SH-SY5Y (cell line): ENCODE data around the gene HSD17B13.

Source experiments
- GATA2 ChIP-seq: IDR thresholded peaks from 2 replicates; pipeline ENCODE4 v1.6.1; 2011; ENCODE audit warnings: mild to moderate bottlenecking, low read depth, low read length
- GATA3 ChIP-seq: IDR thresholded peaks from 2 replicates; pipeline ENCODE4 v1.6.1; 2011; ENCODE audit warnings: low read depth, mild to moderate bottlenecking, low read length, moderate library complexity

HSD17B13 gene, protein sequence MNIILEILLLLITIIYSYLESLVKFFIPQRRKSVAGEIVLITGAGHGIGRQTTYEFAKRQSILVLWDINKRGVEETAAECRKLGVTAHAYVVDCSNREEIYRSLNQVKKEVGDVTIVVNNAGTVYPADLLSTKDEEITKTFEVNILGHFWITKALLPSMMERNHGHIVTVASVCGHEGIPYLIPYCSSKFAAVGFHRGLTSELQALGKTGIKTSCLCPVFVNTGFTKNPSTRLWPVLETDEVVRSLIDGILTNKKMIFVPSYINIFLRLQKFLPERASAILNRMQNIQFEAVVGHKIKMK

DNA sequence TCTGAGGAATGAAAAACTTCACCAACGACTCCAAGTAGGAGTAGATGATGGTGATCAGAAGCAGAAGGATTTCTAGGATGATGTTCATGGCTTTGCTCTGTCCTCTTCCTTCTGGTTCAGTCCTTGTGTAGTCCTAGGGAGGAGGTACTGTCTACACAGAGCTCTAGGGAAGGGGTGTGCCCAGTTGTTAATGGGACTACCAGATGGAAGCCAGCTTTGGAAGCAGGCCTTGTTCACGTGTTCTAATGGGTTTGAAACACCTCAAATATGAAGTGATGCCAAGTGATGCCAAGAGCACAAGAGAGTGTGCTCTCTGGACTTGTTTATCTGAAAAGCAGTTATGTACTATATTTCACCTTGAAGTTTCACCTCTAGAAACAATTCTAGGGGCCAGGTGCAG, at the start of gene HSD17B13:
Gene HSD17B13, minus strand, starts transcription at position 129 of the 400 bp plus-strand sequence. Its CDS starts 41 bp downstream, at position 88.
- TF ChIP-seq GATA3 (no peak), GATA2 (no peak)

DNA sequence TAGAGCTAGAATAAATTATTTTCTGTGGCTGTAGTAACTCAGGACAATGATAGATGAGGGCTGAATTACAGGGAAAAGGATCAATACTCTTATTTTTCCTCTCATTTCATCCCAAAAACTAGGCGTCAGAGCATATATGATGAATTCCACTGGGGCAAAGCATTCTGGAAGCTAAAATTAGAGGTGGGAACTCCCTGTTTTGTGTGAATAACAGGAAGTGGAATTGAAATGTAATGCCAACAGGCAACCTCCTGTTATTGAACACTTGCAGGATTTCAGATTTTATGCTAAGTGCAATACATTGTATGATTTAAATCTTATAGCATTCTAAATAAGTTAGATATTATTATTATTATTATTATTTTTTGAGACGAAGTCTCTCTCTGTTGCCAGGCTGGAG, 47.4 kb upstream of the HSD17B13 start:
- no peak for TF ChIP-seq GATA2
- no peak for TF ChIP-seq GATA3

DNA sequence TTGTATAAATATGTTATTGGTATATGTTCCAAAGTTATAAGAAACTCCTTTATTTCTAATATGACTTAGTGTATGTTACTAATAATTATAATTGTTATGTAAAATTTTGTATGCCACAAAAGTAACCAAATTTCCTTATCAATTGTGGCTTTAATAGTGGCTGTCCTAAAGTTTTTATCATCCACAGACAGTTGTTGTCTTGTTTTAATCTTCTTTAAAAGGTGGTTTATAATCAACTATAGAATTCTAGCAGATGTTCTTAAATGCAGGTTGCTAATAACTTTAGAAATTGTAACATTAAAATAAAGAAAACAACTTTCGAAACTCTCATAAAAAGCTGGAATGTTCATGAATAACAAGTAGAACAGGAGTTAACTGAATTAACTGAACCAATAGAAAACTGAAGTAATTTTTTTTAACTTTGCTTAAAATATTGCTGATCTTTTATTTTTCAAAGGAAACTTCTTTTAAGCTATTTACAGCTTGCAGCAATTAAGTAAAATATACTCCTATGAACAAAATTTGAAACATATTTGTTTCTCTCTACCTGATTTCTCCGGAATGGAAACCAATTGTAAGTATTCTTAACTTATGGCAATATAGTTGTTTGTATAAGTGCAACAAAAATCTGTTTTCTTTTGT, 44.0 kb upstream of the HSD17B13 start:
- TF ChIP-seq GATA3 (no peak), GATA2 (no peak)

DNA sequence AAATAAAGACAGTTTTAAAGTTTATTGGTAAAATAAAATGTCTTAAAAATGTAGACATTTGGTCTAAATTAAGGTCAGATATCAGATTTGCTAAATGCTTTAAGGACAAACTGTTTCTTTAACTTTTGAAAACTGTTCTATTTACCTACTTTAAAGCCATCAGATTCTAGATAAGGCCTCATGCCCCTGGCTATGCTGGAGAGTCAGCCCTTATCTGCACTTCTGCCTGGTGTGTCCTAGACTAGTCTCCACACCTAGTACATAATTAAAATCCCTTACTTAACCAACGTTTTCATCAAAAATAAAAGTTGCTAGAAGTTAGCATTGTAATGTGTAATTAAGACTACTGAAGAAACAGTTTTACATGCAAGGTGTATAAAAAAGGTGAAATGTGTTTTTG, 42.7 kb upstream of the HSD17B13 start:
- no peak for TF ChIP-seq GATA3
- TF ChIP-seq GATA2 = no peak

DNA sequence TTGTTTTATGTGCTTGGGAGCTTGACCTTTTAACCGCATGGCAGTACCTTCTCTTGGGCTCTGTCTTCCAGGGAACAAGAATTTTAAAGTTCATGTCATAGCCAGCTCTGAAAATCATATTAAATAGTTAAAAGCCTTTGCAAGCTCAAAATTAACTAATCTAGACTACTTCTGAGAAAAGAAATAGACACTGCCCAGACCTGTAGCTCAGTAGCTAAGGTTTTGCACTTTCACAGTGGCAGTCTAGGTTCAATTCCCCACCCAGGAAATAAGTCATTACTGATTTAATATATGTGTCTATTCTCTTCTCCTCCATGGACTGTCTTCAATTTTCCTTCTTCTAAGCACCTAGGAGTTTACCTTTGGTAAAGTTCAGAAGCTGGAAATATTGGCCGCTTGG, 40.9 kb upstream of the HSD17B13 start:
- no peak for TF ChIP-seq GATA3
- TF ChIP-seq GATA2 = no peak

DNA sequence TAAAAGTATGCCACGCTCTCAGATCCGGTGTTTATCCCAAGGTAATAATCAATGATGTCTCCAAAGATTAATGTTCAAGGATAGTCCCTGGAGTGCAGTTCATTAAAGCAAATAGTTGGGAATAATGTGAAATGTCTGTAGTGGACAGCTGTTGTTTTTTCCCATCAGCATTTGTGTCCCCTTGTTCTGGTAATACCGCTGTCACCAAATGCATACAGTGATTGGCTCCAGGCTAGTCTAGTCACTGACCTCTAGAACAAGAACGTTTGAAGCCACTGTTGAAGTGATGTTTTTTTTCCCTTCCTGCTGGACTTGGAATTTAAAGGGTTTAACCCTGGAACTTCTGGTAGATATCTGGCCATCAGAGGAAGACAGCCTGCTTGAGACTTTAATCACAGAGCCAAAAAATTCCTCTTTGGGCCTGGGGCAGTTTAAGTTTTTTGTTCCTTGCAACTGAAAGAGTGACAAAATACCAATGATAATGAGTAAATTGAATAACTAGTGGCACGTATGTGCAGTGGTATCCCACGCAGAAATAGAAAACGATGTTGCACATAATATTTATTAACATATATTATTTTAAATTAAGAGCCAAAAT, 37.8 kb upstream of the HSD17B13 start:
- TF ChIP-seq GATA2 = no peak
- TF ChIP-seq GATA3 = no peak

DNA sequence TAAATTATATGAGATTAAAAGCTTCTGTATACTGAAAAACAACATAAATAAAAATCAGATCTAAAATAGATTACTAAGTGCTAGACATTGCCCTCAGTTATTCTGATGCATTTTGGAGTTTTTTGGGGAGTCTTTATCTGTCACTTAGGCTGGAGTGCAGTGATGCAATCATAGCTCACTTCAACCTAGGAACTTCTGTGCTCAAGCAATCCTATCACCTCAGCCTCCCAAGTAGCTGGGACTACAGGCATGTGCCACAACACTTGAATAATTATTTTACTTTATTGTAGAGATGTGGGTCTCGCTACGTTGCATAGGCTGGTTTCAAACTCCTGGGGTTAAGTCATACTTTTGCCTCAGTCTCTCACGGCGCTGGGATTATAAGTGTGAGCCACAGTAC, 36.6 kb upstream of the HSD17B13 start:
- TF ChIP-seq GATA2 (no peak), GATA3 (no peak)

DNA sequence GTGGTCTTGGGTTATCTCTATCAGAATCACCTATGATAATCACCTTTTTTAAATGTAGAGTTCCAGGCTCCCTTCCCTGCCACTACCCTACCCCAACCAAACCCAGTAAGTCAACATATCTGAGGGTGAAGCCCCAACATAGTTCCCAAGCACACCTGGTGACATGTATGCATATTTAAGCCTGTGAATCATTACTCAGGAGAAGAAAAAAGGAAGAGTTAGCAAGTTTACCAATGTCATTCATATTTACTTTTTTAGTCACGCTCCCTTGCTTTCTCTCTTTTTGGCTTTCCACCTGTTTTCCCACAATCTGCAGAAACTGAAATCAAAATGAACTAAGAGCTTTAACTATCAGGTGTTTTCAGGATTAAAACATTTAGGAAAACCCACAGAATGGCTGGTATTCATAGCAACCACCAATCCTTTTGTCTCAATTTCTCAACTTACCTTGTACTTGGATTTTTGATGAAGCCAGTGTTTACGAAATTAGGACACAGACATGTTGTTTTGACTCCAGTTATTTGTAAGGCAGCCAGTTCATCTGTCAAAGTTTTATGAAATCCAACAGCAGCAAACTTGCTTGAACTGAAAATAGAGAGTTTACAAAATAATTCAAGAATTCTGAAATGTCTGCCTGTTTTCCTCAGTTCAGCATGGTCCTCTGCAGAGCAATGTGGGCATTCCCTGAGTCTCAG, 34.3 kb upstream of the HSD17B13 start:
- TF ChIP-seq GATA3 (no peak), GATA2 (no peak)

DNA sequence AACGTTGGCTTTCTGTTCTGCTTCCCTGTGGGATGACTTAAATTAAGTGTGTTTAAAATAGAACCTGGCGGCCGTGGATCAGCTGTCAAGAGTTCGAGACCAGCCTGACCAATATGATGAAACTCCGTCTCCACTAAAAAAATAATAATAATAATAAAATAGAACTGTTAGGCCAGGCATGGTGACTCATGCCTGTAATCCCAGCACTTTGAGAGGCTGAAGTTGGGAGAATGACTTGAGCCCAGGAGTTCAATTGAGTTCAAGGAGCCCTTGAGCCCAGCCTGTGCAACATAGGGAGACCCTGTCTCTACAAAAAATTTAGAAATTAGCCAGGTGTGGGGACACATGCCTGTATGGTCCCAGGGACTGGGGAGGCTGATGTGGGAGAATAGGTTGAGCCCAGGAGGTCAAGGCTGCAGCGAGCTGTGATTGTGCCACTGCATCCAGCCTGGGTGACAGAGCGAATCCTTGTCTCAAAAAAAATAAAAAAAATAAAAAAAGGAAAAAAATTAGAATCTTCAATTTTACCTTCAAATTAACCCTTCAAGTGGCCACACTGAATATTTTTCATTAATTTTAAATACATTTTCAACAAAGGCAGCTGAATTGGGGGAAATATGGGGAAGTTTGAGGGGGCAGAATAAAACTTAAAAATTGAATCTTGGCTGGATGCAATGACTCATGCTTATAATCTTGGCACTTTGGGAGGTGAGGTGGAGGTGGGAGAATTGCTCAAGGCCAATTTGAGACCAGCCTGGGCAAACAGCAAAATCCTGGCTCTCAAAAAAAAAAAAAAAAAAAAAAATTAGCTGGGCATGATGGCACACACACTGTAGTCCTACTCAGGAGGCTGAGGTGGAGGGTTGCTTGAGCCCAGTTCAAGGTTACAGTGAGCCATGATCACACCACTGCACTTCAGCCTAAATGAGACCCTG, 31.8 kb upstream of the HSD17B13 start:
- TF ChIP-seq GATA3 (no peak), GATA2 (no peak)

DNA sequence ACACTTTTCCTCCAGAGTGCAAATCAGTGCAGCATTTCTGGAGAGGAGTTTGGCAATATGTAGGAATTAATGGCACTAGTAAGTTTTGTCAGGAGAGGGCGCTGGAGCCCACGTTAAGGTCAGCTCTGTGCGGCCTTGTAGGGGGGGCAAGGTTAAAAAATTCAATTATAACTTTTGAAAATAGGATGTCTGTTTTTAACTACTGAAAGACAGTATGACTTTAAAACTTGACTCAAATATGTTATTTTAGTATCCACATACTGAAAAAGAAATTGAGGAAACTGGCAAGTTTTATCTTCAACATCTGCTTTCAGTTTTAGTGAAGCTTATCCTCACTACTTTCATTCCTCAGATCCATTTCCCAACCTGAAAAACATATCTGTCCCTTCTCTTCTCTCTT, 30.9 kb upstream of the HSD17B13 start:
- TF ChIP-seq GATA2 = no peak
- TF ChIP-seq GATA3 = no peak

DNA sequence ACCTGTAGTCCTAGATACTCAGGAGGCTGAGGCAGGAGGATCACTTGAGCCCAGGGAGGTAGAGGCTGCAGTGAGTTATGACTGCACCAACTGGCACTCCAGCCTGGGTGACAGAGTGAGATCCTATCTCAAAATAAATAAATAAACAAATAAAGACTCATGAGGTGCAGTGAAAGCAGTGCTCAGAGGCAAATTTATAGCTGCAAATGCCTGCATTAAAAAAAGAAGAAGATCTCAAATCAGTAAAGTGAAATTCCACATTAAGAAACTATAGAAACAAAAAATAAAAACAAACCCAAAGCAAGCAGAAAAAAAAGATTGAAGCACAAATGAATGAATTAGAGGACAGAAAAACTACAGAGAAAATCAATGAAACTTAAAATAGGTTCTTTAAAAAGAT, 22.5 kb upstream of the HSD17B13 start:
- no peak for TF ChIP-seq GATA2
- TF ChIP-seq GATA3 = no peak

DNA sequence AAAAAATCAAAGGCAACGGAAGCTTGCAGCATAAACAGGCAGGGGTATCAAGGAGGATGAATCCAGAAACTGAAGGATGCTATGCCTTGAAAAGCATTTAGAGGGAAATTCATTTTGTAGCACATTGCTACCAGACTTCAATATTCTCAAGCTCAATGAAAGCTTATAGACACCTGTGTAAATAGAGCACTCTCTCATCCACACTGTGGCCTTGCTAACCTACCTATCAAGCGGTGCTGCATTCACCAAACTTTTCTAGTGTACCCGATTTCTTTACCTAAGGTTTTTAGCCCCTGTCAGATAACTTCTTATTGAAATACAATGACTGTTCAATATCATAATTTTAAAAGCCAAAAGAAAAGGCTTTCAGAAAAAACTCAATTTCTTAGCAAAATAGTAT, 20.2 kb upstream of the HSD17B13 start:
- no peak for TF ChIP-seq GATA3
- no peak for TF ChIP-seq GATA2

DNA sequence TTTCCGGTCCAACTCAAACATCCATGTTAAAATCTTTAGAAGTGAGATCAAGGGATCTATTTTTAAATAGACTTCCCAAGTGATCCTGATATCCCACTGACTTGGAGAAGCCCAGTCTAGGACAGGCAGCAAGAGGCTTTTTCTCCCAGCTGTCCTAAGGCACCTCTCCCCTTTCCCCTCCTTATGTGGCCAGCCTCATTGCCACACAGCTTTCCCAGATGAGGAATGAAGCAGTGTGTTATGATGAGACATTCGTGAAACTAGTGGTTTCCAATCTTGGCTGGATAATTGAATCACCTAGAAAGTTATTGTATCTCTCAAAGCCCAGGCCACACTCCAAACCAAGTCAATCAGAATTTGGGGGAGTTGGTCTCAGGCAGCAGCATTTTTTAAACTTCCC, 16.8 kb upstream of the HSD17B13 start:
- no peak for TF ChIP-seq GATA2
- no peak for TF ChIP-seq GATA3
